HCEC 1CT (cell line): ENCODE measurements around the gene NRCAM.
A peak's percentile ranks its signal among the peaks of the same experiment; 100 is the strongest.

Source experiments
- DNase-seq: peaks from one replicate; pipeline ENCODE4 v3.0.0-alpha.2; 2017

NRCAM gene

GRCh38 chr7:108236681-108237415, 219.4 kb downstream of the NRCAM start:
- DNase-seq: no peak

GRCh38 chr7:108235451-108236061, 220.7 kb downstream of the NRCAM start:
- DNase-seq: peak; percentile 42

GRCh38 chr7:108234971-108235450, 221.2 kb downstream of the NRCAM start:
- DNase-seq: peak; percentile 16

- peak; percentile 55 for DNase-seq
Measured at GRCh38 chr7:108234281-108234680, 222.0 kb downstream of the NRCAM start.

- no peak for DNase-seq
Measured at GRCh38 chr7:108232076-108232475, 224.2 kb downstream of the NRCAM start.

GRCh38 chr7:108231221-108231620, 225.0 kb downstream of the NRCAM start:
- no peak for DNase-seq

GRCh38 chr7:108227366-108227765, 228.9 kb downstream of the NRCAM start:
- no peak for DNase-seq

- DNase-seq: no peak
Measured at GRCh38 chr7:108226816-108227299, 229.4 kb downstream of the NRCAM start.

- DNase-seq: no peak
Measured at GRCh38 chr7:108225531-108226181, 230.6 kb downstream of the NRCAM start.

GRCh38 chr7:108224387-108224786, 231.8 kb downstream of the NRCAM start:
- DNase-seq: no peak

GRCh38 chr7:108222236-108222892, 233.9 kb downstream of the NRCAM start:
- peak; percentile 54 for DNase-seq

- DNase-seq: no peak
Measured at GRCh38 chr7:108211382-108212201, 244.6 kb downstream of the NRCAM start.

GRCh38 chr7:108210796-108211195, 245.4 kb downstream of the NRCAM start:
- DNase-seq: no peak

- DNase-seq: no peak
Measured at GRCh38 chr7:108205311-108205710, 250.9 kb downstream of the NRCAM start.

GRCh38 chr7:108204281-108204796, 251.9 kb downstream of the NRCAM start:
- no peak for DNase-seq

- DNase-seq: no peak
Measured at GRCh38 chr7:108203537-108203936, 252.7 kb downstream of the NRCAM start.

- no peak for DNase-seq
Measured at GRCh38 chr7:108202743-108203142, 253.5 kb downstream of the NRCAM start.

GRCh38 chr7:108201766-108202165, 254.5 kb downstream of the NRCAM start:
- no peak for DNase-seq

- peak; percentile 60 for DNase-seq
Measured at GRCh38 chr7:108200326-108200725, 255.9 kb downstream of the NRCAM start.

GRCh38 chr7:108197371-108198091, 258.7 kb downstream of the NRCAM start:
- DNase-seq: no peak

GRCh38 chr7:108196004-108196403, 260.2 kb downstream of the NRCAM start:
- DNase-seq: peak; percentile 37
